ENCODE measurements around the gene CRB3.

- TF ChIP-seq CTCF (conservative IDR thresholded peaks at IDR 0.05), result no peak
- TF ChIP-seq ZFX (IDR thresholded peaks at IDR 0.05), result no peak
Measured at GRCh38 chr19:6470173-6470572, 6.1 kb downstream of the CRB3 start.
